ACHN (cell line): ENCODE measurements around the gene TRIM7.
A peak's percentile ranks its signal among the peaks of the same experiment; 100 is the strongest.
"Not testable (repeated sequence)": the region's sequence is repeated elsewhere in the genome, so short reads cannot be mapped to it uniquely, and the experiment has no call there.

Experiments
- DNase-seq: peaks from one replicate; pipeline ENCODE4 v3.0.0-alpha.2; 2015
- in situ Hi-C: cut with HindIII; loops from 2 replicates; pipeline ENCODE4 v1.10.0; 2017; ENCODE audit warnings: low sequenced_read_pairs, low pct_ligation_motif_present, low pct_unique_long_range_greater_than_20kb

TRIM7 gene

GRCh38 chr5:181164076-181164952 lies 40.7 kb downstream of the TRIM7 start:
- no peak for DNase-seq
- in situ Hi-C loops, result no loop called here

DNA sequence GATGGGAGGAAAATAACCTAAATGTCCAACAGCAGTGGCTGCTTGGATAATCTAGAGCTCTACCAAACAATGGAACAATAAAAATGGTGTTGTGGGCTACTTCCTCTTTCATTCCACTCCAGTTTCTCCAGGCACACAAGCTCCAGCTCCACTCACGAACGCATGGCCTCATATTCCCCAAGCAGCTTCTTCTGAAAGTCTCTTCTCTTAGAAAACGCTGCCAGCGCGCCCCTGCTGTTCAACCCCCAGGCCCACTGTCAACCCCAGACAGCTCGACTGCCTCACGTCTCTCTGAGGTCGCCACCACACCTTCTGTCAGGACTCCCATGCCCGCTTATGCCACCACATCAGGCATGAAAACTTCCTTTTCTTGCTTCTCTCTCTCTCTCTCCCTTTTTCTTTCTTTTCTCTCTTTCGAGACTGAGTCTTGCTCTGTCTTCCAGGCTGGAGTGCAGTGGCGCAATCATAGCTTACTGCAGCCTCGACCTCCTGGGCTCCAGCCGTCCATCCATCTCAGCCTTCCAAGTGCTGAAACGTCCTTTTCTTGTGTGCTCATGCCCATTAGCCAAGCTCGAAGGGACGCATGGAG lies 41.4 kb downstream of the TRIM7 start:
- in situ Hi-C loops, result no loop called here
- no peak for DNase-seq

DNA sequence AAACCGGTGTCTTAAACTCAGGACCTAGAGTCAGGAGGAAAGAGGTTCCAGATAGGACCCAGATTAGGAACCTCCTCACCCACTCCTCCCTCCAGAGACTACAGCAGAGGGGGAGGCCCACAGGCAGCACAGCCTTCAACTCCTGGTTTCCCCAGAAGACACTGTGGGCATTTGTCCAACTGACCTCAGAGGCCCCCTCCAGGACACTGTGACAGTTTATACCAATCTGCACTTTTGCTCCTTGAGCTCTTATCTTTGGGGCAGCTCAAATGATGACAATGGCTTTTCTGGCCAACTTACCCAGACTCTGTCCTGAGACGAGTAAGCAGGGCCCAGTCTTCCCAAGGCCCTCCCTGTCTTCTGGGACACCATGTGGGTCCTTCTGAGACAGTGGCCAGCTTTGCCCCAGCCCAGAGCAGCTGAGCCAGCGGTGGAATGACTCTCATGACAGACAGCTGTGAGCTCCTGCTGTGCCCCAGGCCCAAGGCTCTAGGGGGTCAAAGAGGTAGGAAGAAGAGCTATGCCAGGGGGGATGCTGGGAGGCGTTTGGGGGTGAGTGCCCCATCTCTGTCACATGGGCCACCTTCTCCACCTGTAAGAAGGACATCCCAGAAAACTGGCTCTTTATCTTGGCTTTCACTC lies 43.3 kb downstream of the TRIM7 start:
- no peak for DNase-seq
- in situ Hi-C loops, result no loop called here

DNA sequence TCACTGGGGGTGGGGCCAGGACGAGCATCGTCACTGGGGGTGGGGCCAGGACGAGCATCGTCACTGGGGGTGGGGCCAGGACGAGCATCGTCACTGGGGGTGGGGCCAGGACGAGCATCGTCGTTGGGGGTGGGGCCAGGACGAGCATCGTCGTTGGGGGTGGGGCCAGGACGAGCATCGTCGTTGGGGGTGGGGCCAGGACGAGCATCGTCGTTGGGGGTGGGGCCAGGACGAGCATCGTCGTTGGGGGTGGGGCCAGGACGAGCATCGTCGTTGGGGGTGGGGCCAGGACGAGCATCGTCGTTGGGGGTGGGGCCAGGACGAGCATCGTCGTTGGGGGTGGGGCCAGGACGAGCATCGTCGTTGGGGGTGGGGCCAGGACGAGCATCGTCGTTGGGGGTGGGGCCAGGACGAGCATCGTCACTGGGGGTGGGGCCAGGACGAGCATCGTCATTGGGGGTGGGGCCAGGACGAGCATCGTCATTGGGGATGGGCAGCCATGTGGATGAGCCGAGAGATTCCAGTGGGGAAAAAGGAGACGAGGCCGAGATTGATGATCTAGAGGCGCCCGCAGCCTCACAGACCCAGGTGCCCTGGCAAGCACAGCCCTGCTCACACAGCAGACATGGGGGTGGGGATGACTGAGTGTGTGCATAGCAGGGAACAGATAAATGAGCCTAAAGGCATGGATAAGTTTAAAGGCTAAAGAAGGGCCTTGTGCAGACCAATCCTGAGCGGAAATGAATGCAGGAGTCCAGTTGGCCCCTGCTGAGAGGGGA lies 44.1 kb downstream of the TRIM7 start:
- in situ Hi-C loops, result not testable (repeated sequence)

GRCh38 chr5:181160152-181160754 lies 44.7 kb downstream of the TRIM7 start:
- DNase-seq, result no peak

More for the DNA sequence above, 44.1 kb downstream of the TRIM7 start:
- peak; percentile 23 for DNase-seq

DNA sequence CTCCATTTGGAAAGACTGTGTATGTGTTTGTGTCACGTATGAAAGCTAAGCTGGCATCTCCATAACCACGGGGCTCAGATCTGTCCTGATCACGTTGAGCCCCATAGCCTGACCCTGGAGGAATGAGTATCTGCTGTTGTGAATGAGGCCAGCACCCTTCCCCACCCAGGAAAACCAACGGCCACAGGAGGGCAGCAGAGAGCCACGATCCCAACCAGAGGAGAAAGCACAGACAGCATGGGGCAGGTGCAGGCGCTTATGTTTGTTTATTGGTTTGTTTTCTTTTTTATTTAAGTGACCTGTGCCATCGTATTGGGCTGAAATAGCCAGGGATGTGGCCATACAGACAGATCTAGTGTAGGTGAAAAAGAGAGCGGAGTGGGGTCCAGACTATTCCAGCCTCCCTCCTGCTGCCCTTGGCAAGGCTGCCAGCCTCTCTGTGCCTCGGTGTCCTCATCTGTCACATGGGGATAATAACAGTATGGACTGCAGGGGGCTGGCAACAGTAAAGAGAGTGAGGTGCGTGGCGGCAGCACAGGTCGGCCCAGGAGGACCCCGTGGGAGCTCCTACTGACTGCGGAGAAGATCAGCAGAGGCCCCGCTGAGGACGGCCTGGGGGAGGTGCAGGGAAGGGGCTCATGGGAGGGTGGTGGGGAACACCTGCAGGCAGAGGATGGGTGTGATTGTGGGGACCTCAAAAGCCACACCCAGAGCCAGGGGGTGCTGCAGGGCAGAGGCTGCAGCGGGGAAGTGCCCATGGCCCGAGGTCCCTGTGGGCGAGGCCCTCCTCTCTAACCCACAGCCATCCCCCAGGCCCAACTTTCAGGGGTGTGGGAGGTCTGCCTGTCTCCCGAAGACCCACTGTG lies 45.5 kb downstream of the TRIM7 start:
- in situ Hi-C loops, result no loop called here
- peak; percentile 71 for DNase-seq

More at GRCh38 chr5:181160152-181160754, 44.7 kb downstream of the TRIM7 start:
- in situ Hi-C loops, result no loop called here

GRCh38 chr5:181158869-181159268 lies 46.1 kb downstream of the TRIM7 start:
- DNase-seq, result no peak
- in situ Hi-C loops, result no loop called here

DNA sequence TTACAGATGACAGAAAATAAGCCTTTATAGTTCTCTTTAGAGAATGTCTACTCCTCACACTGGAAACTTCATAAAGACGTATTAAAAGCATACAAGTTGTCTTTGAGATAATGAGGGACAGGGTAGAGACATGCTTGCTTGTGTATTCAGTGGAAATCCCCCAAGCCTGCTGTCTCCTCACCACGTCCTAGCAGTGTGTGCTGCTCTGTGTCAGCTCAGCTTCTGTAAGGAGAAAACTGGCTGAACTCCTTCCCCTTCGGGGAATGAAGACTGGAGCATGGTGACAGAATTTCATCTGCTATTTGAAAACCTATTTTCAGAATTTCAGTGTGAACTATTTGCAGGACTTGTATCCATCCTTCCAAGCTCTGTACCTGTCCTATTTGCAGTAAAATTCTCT lies 48.2 kb downstream of the TRIM7 start:
- no peak for DNase-seq
- in situ Hi-C loops, result no loop called here

- DNase-seq, result no peak
- in situ Hi-C loops, result no loop called here
Observed at GRCh38 chr5:181153814-181154213, 51.2 kb downstream of the TRIM7 start.

- DNase-seq, result no peak
Observed at GRCh38 chr5:181152406-181152805, 52.6 kb downstream of the TRIM7 start.

DNA sequence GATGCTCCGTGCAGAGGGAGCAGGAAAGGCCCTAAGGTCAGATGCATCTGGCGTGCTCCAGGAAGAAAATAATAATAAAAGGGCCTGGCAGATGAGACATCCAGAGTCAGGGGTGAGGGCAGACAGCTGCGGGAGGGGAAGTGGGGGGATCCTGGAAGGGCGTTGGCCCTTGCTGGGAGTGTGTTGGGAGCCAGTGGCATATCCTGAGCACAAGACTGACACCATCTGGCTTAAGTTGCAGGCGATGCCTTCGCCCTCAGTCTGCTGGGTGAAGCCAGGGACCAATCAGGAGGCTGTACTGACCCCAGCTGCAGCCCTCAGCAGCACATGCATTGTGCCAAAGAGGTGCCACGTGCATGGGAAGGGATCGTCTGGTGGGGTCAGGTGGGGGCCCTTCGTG lies 53.9 kb downstream of the TRIM7 start:
- in situ Hi-C loops, result no loop called here
- no peak for DNase-seq

More at GRCh38 chr5:181152406-181152805, 52.6 kb downstream of the TRIM7 start:
- in situ Hi-C loops, result no loop called here

- in situ Hi-C loops, result no loop called here
- DNase-seq, result no peak
Observed at GRCh38 chr5:181149806-181150733, 54.9 kb downstream of the TRIM7 start.

DNA sequence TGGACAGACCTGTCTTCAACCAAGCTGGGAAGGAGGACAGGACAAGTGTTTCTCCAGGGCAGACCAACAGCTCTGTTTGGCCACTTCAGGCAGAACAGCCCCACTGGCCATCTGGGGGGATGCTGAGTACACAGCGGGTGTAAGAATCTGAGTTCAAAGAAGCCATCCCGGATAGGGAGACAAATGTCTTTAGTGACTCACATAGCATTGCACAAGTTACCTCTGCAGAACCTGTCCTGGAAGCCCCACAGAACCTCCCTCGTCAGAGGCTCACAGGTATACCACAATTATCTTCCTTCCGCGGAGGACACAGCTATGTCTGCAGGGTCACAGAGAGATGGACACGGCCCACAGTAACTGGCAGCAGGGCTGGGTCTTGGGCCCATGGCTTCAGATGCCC lies 55.6 kb downstream of the TRIM7 start:
- in situ Hi-C loops, result no loop called here
- no peak for DNase-seq

DNA sequence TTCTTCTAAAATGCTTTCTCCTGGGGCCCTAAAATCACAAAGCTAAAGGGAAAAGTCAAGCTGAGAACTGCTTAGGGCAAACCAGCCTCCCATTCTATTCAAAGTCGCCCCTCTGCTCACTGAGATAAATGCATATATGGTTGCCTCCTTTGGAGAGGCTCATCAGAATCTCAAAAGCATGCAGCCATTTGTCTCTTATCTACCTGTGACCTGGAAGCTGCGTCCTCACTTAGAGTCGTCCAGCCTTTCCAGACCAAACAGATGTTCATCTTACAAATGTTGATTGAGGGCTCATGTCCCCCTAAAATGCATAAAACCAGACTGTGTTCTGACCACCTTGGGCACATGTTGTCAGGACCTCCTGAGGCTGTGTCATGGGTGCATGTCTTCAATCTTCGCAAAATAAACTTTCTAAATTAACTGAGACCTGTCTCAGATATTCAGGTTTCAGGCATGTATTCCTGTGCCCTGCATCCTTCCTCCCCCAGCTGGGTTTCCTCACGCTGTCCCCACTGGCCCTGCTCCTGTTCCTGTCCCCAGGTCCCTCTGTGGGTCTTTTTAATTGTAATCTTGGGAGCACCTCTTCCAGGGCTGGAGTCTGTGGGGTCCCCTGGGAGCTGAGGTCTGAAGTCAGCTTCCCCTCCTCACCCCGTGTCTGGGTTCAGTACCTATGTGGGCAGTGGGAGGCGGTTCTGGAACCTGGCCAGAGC lies 57.9 kb downstream of the TRIM7 start, which contains the start of gene OR2V2:
Gene OR2V2 (plus strand): TSS at position 660 of the 710 bp plus-strand sequence. CDS start 7,357 bp downstream, outside the sequence.
- DNase-seq, in situ Hi-C loops: not testable (repeated sequence)

DNA sequence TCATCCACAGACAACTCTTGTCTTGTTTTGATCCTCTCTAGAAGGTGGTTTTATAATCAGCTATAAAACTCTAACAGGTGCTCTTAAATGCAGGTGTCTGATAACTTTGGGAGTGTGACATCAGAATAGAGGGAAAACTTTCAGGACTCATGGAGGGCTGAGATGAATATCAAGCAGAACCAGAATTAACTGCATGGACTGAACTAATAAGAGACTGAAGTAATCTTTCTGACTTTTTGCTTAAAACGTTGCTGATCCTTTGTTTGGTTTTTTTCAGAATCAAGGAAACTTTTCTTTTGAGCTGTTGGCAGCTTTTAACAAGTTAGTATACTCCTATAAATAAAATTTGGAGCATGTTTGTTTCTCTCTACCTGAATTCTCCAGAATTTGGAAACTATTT lies 59.9 kb downstream of the TRIM7 start:
- in situ Hi-C loops, result no loop called here
- DNase-seq, result no peak
